ENCODE data around the gene MTOR. TPM values are rescaled to one million over a fixed set of nuclear protein-coding genes. Genes with fewer than 3 reads are reported as not detected.

Gene MTOR
- total and polyA plus RNA-seq, 2 of the 8 experiments (the other 6 are each of a cell fraction or from before 2014, with no cell fraction given): 44.2 to 76.8 TPM

GRCh38 chr1:11158720-11159321 is 103.5 kb downstream of the MTOR start:
- 91% methylated on average over 3 of the region's 3 CpGs; no CpG with 5 or more reads in 1 of the 2 experiments for WGBS, 2 experiments (ENCODE audit: extremely low coverage in 1 of 2, insufficient coverage in 1 of 2, insufficient read length in 1 of 2, insufficient replicate concordance in 2 of 2, low coverage in 1 of 2, low lambda C conversion rate in 2 of 2, missing lambda C conversion rate in 1 of 2)
- H3K79me1 ChIP-seq (ENCODE audit: low read depth, low read length): 0 out of 2 replicates have a peak, but pooled peaks cover 4% of the 10 kb centered on the region
- no peak overlapping the region for H2BK15ac ChIP-seq (ENCODE audit: low read length)
- no peak overlapping the region for H3K56ac ChIP-seq (replicated peaks; ENCODE audit: insufficient read length, low read depth, low read length)
- no peak for TF ChIP-seq BACH1 (IDR thresholded peaks at IDR 0.05; ENCODE audit: low read length)
- TF ChIP-seq CEBPB (IDR thresholded peaks at IDR 0.05; ENCODE audit: low read depth, low read length): no peak
- TF ChIP-seq CBX8 (IDR thresholded peaks at IDR 0.05; ENCODE audit: borderline replicate concordance, low read depth, low read length): no peak
- no peak for TF ChIP-seq SIX5 (IDR thresholded peaks at IDR 0.05; ENCODE audit: low read depth, low read length)
- DNase-seq (ENCODE audit: low read depth in 1 of 2, low spot score in 2 of 2) (no peak), FAIRE-seq (no peak)
- ChIA-PET CTCF (ENCODE audit: partially characterized antibody) (interaction anchor here (0.8 to 1.6 kb wide), 2 partner anchors 15 to 26 kb away, joined by 3 to 4 read pairs; no protein-coding TSS in a partner anchor), POLR2A (ENCODE audit: partially characterized antibody) (no interaction called here)
- no peak overlapping the region for H2BK120ac ChIP-seq (replicated peaks; ENCODE audit: low read depth, low read length)
- H3K4me1 ChIP-seq (replicated peaks in 1 of 4; ENCODE audit: control insufficient read depth in 3 of 4, insufficient read depth in 4 of 4, low read length in 3 of 4): no peaks in the 10 kb centered on the region
- no peak overlapping the region for H2BK5ac ChIP-seq (ENCODE audit: low read depth, low read length)
- H2AFZ ChIP-seq (ENCODE audit: low read length): no peak overlapping the region
- H3K79me2 ChIP-seq (ENCODE audit: control insufficient read depth in 1 of 2, insufficient read depth in 2 of 2, low read length in 2 of 2): no peaks in the 10 kb centered on the region
- peaks cover 2 to 16% (median 7%) of the 10 kb centered on the region in 4 experiments; a peak in 6 of 8 replicates for H3K36me3 ChIP-seq (ENCODE audit: control insufficient read depth in 2 of 4, insufficient read depth in 4 of 4, low read length in 3 of 4)
- no peak overlapping the region for H3K18ac ChIP-seq (ENCODE audit: extremely low read depth, low read length)
- no peak overlapping the region for H4K91ac ChIP-seq (replicated peaks; ENCODE audit: insufficient read length, low read length)
- H3K27ac ChIP-seq (ENCODE audit: low read depth, low read length): no peak overlapping the region
- H3K9me3 ChIP-seq (ENCODE audit: insufficient read depth in 2 of 2, low read depth in 1 of 2, low read length in 1 of 2): no peaks in the 10 kb centered on the region
- H3K23ac ChIP-seq (ENCODE audit: insufficient read length): no peak overlapping the region
- no peaks in the 10 kb centered on the region for H4K20me1 ChIP-seq (replicated peaks in 1 of 2; ENCODE audit: control insufficient read depth in 1 of 2, insufficient read depth in 2 of 2, low read length in 2 of 2)
- no peak overlapping the region for H3K4me3 ChIP-seq (ENCODE audit: extremely low read depth in 1 of 4, insufficient read depth in 2 of 4, low read depth in 3 of 4, low read length in 4 of 4)
- no peak overlapping the region for H2BK20ac ChIP-seq (ENCODE audit: low read length)
- no peak overlapping the region for H3K4me2 ChIP-seq (ENCODE audit: insufficient read depth in 1 of 2, low read depth in 2 of 2, low read length in 2 of 2)
- no peak overlapping the region for H3K4ac ChIP-seq (replicated peaks; ENCODE audit: insufficient read length, low read depth, low read length)
- no peaks in the 10 kb centered on the region for H3K23me2 ChIP-seq (ENCODE audit: low read depth, low read length)
- H3K9ac ChIP-seq (replicated peaks in 1 of 4; ENCODE audit: extremely low read depth in 1 of 4, low read depth in 3 of 4, low read length in 3 of 4): no peak overlapping the region
- no peak overlapping the region for H4K8ac ChIP-seq (ENCODE audit: extremely low read depth, insufficient read depth, low read length)
- no peak overlapping the region for H3K14ac ChIP-seq (ENCODE audit: insufficient read length)
- H2AK5ac ChIP-seq (ENCODE audit: low read depth, low read length): no peak overlapping the region
- H4K5ac ChIP-seq (ENCODE audit: insufficient read length, low read depth, low read length): no peak overlapping the region
- H3K27me3 ChIP-seq (replicated peaks in 1 of 4; ENCODE audit: control insufficient read depth in 3 of 4, extremely low read depth in 1 of 4, insufficient read depth in 3 of 4, low read length in 3 of 4): no peaks in the 10 kb centered on the region
- no peak overlapping the region for H2BK12ac ChIP-seq (ENCODE audit: low read depth, low read length)

All from H1 (cell line).